Progenitor cell of endocrine pancreas (in vitro differentiated cells): ENCODE results near the gene GPX4. TPM values are rescaled to one million over a fixed set of nuclear protein-coding genes. Genes with fewer than 3 reads are reported as not detected.

Experiments used
- DNase-seq: peaks from one replicate; pipeline ENCODE4 v3.0.0; 2021; ENCODE audit warnings: low spot score; ENCODE audit not compliant: unreplicated experiment
- H3K27ac Mint-ChIP-seq: 2 replicates; pipeline ENCODE4 v1.8.0; 2021; ENCODE audit warnings: mild to moderate bottlenecking, moderate library complexity, mixed read lengths
- H3K27me3 Mint-ChIP-seq: 2 replicates; pipeline ENCODE4 v1.8.0; 2021; ENCODE audit warnings: mixed read lengths
- H3K36me3 Mint-ChIP-seq: 2 replicates; pipeline ENCODE4 v1.8.0; 2022; ENCODE audit warnings: mixed read lengths; ENCODE audit not compliant: insufficient read depth
- H3K4me1 Mint-ChIP-seq: 2 replicates; pipeline ENCODE4 v1.8.0; 2021; ENCODE audit warnings: low read depth, mixed read lengths
- H3K4me3 Mint-ChIP-seq: 2 replicates; pipeline ENCODE4 v1.8.0; 2021; ENCODE audit warnings: low read depth, mild to moderate bottlenecking, moderate library complexity, mixed read lengths
- H3K9me3 Mint-ChIP-seq: 2 replicates; pipeline ENCODE4 v1.8.0; 2021; ENCODE audit warnings: low read depth, mixed read lengths
- CTCF ChIP-seq: fragments of 200-600 bp; sonication (generic); IDR thresholded peaks from one replicate; pipeline ENCODE4 v1.5.0; 2021; ENCODE audit warnings: antibody characterized with exemption, mild to moderate bottlenecking; ENCODE audit not compliant: unreplicated experiment
- total RNA-seq: library from RNA; stranded (reverse); gene quantifications from 2 replicates; pipeline ENCODE4 v1.2.1, GENCODE V29; 2021

Gene GPX4
- total RNA-seq, 1 donor from 2014 or later: 231 TPM

- H3K9me3 Mint-ChIP-seq: no peaks in the 10 kb centered on the region
- TF ChIP-seq CTCF: no peak
- no peak overlapping the region for H3K27ac Mint-ChIP-seq
- H3K4me1 Mint-ChIP-seq: no peaks in the 10 kb centered on the region
- H3K4me3 Mint-ChIP-seq: no peak overlapping the region
- H3K27me3 Mint-ChIP-seq: no peaks in the 10 kb centered on the region
- H3K36me3 Mint-ChIP-seq: peaks cover 7% of the 10 kb centered on the region
- DNase-seq: no peak
Measured at GRCh38 chr19:1086613-1087012, 17.2 kb upstream of the GPX4 start.

- Mint-ChIP-seq H3K9me3 (no peaks in the 10 kb centered on the region), H3K4me1 (no peaks in the 10 kb centered on the region), H3K27ac (no peak overlapping the region), H3K36me3 (peaks cover 7% of the 10 kb centered on the region), H3K27me3 (no peaks in the 10 kb centered on the region), H3K4me3 (no peak overlapping the region)
- no peak for DNase-seq
- no peak for TF ChIP-seq CTCF
Measured at GRCh38 chr19:1087813-1088415, 15.9 kb upstream of the GPX4 start.

GRCh38 chr19:1088416-1089010, 15.3 kb upstream of the GPX4 start:
- no peaks in the 10 kb centered on the region for H3K27me3 Mint-ChIP-seq
- H3K4me3 Mint-ChIP-seq: no peak overlapping the region
- no peak overlapping the region for H3K27ac Mint-ChIP-seq
- no peak for DNase-seq
- peaks cover under 1% of the 10 kb centered on the region for H3K4me1 Mint-ChIP-seq
- no peaks in the 10 kb centered on the region for H3K9me3 Mint-ChIP-seq
- H3K36me3 Mint-ChIP-seq: peaks cover 7% of the 10 kb centered on the region
- no peak for TF ChIP-seq CTCF

- Mint-ChIP-seq H3K27me3 (no peaks in the 10 kb centered on the region), H3K4me3 (no peak overlapping the region), H3K4me1 (peaks cover 6% of the 10 kb centered on the region), H3K9me3 (no peaks in the 10 kb centered on the region), H3K27ac (no peak overlapping the region), H3K36me3 (peaks cover 7% of the 10 kb centered on the region)
- DNase-seq: no peak
- TF ChIP-seq CTCF: no peak
Measured at GRCh38 chr19:1089126-1089771, 14.5 kb upstream of the GPX4 start.

GRCh38 chr19:1089891-1090290, 13.9 kb upstream of the GPX4 start:
- H3K9me3 Mint-ChIP-seq: no peaks in the 10 kb centered on the region
- peaks cover 7% of the 10 kb centered on the region for H3K36me3 Mint-ChIP-seq
- no peaks in the 10 kb centered on the region for H3K27me3 Mint-ChIP-seq

More at GRCh38 chr19:1089891-1090290, 13.9 kb upstream of the GPX4 start:
- no peak for TF ChIP-seq CTCF
- DNase-seq: no peak
- Mint-ChIP-seq H3K27ac (no peak overlapping the region), H3K4me3 (no peak overlapping the region), H3K4me1 (peaks cover 10% of the 10 kb centered on the region)
